GM18526 (cell line): ENCODE measurements around the gene KRT6A.

Experiments used
- POLR2A ChIP-seq: IDR thresholded peaks from 3 replicates; pipeline ENCODE4 v1.6.1; 2011; ENCODE audit not compliant: insufficient read length; ENCODE audit errors: extremely low read depth

Gene KRT6A

GRCh38 chr12:52518574-52519386 is 25.7 kb upstream of the KRT6A start:
- TF ChIP-seq POLR2A: no peak

- no peak for TF ChIP-seq POLR2A
Observed at GRCh38 chr12:52517888-52518287, 24.8 kb upstream of the KRT6A start.

DNA sequence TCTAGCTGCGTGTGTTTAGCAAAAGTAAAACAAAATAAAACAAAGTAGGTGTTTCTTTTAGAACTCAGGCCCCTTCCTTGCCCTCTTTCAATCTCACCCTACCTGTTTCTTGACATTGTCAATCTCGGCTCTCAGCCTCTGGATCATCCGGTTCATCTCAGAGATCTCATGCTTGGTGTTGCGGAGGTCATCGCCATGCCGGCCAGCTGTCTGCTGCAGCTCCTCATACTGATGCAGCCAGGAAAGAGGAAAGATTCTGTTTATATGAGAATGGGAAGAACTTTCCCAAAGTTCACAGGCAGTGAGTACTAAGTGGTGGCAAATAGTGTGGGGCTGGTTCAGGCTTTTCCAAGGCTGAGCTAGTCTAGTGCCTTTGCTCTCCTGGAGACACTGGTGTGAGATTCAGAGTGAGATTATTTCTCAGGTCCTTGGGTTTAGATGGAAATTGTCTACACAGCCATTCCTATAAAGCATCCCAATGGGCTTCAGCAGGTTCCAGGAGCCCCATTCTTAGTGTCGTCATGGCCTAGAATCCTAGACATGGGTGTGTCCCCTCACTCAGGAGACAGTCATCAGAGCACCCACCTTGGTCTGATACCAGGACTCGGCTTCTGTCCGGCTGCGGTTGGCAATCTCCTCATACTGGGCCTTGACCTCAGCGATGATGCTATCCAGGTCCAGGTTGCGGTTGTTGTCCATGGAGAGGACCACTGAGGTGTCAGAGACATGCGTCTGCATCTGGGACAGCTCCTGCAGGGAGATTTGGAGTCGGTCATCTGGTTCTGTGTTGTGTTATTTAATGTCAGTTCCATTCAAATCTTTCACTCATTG is 24.2 kb upstream of the KRT6A start:
- TF ChIP-seq POLR2A: no peak

DNA sequence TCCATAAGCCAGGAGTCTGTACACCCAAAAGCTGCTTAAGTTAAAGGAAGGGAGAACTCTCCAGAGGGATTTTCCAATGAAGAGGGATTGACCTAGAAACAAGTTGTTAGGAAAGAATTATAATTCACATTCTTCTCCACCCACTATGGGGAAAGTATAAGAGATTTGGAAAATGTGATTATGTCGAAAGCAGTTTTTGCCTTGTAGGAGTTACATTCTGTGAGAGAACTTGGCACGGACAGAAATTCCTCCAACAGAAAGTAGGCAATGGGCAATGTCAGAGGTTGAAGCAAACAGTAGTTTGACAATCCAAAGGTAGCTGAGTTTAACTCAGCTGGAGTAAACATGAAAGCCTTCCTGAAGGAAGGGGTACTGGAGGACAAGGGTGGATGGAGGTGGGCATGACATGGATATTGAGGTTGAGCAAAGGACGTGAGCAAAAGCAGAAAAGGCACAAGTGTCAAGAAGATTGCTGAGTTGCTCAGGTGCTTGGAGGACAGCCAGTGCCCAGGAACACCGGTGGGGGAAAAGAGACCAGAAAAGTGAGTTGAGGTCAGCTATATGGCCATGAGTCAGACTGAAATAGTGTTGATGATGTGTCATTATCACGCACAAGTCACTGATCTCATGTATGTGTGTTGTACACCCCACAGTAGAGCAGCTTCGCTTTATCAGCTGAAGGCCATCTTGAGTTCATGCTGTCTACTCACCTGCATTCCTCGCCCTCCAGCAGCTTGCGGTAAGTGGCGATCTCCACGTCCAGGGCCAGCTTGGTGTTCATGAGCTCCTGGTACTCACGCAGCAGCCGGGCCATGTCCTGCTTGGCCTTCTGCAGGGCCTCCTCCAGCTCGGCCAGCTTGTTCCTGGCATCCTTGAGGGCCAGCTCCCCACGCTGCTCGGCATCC is 23.1 kb upstream of the KRT6A start:
- no peak for TF ChIP-seq POLR2A

- no peak for TF ChIP-seq POLR2A
Observed at GRCh38 chr12:52515319-52515646, 22.2 kb upstream of the KRT6A start.

GRCh38 chr12:52514471-52515318 is 21.6 kb upstream of the KRT6A start:
- no peak for TF ChIP-seq POLR2A

DNA sequence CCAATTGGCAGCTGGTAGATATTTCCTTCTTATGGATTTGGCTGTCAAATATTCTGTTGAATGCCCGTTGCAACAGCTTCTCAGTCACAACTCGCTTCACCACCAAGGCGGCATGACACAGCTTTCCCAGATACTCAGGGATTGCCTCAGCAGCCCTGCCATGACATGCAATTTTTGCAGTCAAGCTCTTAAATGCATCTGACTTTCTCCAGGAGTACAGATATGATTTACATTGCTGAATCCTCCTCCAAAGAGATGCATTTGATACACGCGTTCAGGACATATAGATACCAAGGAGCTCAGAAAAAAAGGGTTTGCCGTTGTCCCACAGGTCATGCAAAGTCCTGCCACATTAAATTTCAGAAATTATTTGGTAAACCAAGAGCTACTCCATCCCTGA is 20.7 kb upstream of the KRT6A start:
- TF ChIP-seq POLR2A: no peak

DNA sequence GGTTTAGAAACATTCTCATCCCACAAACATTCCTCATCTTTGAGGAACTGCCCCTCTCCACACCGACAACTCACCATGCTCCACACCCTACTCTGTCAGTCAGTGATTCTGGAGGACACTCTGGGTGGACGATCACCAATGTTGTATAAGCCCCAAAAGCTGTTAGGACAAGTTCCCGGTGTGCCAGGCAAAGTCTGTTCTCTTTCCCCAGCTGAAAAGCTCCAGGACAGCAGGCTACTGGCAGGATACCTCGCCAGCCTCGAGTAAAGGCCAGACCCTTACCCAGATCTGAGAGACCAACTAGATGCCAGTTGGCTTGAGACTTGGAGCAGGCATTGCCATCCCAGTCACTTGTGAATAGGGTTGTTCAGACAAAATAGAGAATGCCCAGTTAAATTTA is 15.2 kb upstream of the KRT6A start:
- no peak for TF ChIP-seq POLR2A

GRCh38 chr12:52506858-52507715 is 14.0 kb upstream of the KRT6A start:
- no peak for TF ChIP-seq POLR2A

DNA sequence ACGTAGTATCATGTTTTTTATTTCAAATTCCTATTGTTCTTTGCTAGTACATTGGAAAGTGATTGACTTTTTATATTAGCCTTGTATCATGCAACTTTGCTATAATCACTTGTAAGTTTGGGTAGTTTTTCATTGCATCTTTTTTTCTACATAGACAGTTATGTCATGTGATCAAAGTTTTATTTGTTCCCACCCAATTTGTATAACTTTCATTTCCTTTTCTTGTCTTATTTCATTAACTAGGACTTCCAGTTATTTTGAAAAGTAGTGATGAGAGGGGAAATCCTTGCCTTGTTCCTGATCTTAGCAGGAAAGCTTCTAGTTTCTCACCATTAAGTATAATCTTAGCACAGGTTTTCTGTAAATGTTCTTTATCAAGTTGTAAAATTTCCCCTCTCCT is 9.8 kb upstream of the KRT6A start:
- no peak for TF ChIP-seq POLR2A

DNA sequence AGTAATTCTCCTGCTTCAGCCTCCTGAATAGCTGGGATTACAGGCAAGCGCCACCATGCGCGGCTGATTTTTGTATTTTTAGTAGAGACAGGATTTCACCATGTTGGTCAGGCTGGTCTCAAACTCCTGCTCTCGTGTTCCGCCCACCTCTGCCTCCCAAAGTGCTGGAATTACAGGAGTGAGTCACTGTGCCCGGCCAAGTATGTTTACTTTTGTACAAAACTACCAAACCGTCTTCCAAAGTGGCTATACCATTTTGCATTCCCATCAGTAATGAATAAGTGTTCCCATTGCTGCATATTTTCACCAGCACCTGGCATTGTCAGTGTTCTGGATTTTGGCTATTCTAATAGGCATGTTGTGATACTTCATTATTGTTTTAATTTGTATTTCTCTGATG is 8.4 kb upstream of the KRT6A start:
- TF ChIP-seq POLR2A: no peak

DNA sequence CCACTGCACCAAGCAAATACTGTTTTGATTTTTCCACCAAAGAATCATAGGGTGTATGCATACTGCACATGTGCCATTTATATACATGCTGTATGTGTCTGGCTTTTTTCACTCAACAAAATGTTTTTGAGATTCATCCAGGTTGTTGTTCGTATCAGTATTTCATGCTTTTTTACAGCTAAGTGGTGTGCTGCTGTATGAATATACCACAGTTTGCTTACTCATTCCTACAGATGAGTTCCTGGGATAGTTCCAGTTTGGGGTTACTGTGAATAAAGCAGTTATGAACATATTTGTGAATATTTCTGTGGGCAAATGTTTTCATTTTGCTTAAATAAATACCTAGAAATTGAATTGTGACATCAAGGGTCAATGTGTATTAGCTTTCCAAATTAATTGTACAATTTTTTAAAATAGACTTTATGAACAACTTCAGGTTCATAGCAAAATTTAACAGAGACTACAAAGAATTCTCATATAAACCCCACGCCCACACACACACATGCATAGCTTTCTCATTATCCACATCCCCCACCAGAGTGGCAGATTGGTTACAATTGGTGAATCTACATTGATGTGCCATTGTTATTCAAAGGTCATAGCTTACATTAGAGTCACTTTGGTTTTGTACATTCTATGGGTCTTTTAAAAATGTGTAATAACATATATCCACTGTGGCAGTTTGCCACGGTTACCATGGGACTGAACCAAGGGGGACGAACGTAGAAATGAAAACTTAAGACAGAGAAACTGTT is 6.9 kb upstream of the KRT6A start:
- TF ChIP-seq POLR2A: no peak

GRCh38 chr12:52498946-52499345 is 5.9 kb upstream of the KRT6A start:
- TF ChIP-seq POLR2A: no peak

DNA sequence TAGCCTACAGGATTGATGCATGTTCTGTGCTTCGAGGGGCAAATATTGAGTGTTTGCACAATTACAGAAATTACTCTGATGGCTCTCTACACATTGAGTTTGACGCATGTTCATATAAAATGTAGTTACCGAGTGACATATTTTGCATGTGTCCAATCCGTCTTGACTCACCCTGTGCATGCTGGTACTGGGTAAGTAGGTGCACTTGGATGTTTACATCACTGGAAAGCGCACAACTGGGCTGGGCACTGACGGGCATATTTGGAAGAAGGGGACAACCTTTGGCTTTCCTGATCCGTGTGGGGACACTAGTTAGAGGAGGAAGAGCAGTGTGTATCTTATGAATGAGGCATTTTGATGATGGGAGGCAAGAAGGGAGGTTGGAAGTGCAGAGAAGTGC is 4.9 kb upstream of the KRT6A start:
- TF ChIP-seq POLR2A: no peak
